Measurements from ENCODE around the gene IGSF21. TPM values are rescaled to one million over a fixed set of nuclear protein-coding genes. Genes with fewer than 3 reads are reported as not detected.
A peak's percentile ranks its signal among the peaks of the same experiment; 100 is the strongest.

IGSF21 gene
- total RNA-seq, 1 experiment from 2014 or later: 5.2 TPM

DNA sequence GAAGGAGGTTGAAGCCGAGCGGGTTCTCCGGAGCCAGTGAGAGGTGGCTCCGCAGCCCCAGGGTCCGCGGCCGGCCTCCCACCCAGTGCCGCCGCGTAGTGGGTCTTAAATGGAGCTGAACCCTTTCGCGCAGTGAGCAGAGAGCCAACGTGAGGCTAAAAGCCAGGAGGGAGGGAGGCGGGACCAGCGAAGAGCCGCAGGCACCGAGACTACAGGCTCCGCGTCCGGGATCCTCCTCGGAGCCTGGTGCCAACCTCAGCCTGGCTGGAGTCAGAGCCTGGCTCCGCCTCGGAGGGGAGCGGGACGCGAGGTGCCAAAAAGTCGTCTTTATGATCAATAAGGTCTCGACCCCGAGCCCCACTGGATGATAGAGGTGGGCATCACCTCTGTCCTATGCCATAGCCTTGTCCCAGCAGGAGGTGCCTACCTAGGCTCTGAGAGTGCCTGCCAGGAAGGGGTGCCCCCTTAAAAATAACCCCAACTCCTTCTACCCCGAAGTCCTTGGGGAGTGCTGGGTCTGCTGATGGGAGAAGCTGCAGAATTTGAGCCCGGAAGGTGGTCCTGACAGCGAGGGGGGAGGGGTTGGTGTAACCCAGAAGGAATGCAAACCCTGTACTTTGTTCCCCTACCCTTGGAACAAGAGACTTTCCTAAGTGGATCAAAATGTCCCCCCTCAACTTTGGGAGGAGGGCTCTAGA, 1.6 kb downstream of the IGSF21 start:
- Histone ChIP-seq H3K9ac (ENCODE audit: extremely low read depth, insufficient read length, low read length) (no peak overlapping the region), H2BK120ac (ENCODE audit: low read depth, low read length, poor library complexity, severe bottlenecking) (no peak overlapping the region), H3K79me1 (ENCODE audit: insufficient read depth, low read depth, low read length, poor library complexity, severe bottlenecking) (no peaks in the 10 kb centered on the region), H3K14ac (ENCODE audit: insufficient read depth, low read length) (no peak overlapping the region; the same call in 1 of the 2 replicates), H3K27ac (ENCODE audit: insufficient read length, low read depth, low read length) (no peak overlapping the region), H3K27me3 (ENCODE audit: insufficient read depth, low read length) (peaks cover 14% of the 10 kb centered on the region; the same call in 1 of the 2 replicates), H2BK20ac (ENCODE audit: low read depth, low read length, poor library complexity, severe bottlenecking) (no peak overlapping the region), H3K4me2 (ENCODE audit: insufficient read depth, insufficient read length, low read length) (peak overlapping the region; percentile 90), H4K8ac (replicated peaks; ENCODE audit: insufficient read length, low read depth, low read length) (no peak overlapping the region), H2AFZ (ENCODE audit: low read length) (no peak overlapping the region), H4K5ac (ENCODE audit: insufficient read length, low read depth, low read length) (no peak overlapping the region), H4K91ac (ENCODE audit: insufficient read length, low read depth, low read length) (no peak overlapping the region), H3K4ac (ENCODE audit: low read depth, low read length) (no peak overlapping the region), H2BK5ac (ENCODE audit: insufficient read length, low read length) (no peak overlapping the region), H2BK15ac (ENCODE audit: low read depth, low read length) (no peak overlapping the region), H3K23ac (ENCODE audit: insufficient read length, low read depth, low read length) (no peak overlapping the region), H3K18ac (ENCODE audit: insufficient read length, low read depth, low read length) (no peak overlapping the region), H3K4me1 (ENCODE audit: insufficient read depth, low read length) (peaks cover 10% of the 10 kb centered on the region; the same call in 1 of the 2 replicates), H2BK12ac (ENCODE audit: insufficient read length, low read depth, low read length) (no peak overlapping the region), H3K23me2 (ENCODE audit: insufficient read length, low read depth, low read length, poor library complexity, severe bottlenecking) (peaks cover 37% of the 10 kb centered on the region), H3T11ph (ENCODE audit: low read length) (no peak overlapping the region), H3K56ac (ENCODE audit: insufficient read length, low read depth, low read length) (no peak overlapping the region), H3K9me3 (ENCODE audit: control insufficient read depth, low read depth, low read length) (no peaks in the 10 kb centered on the region), H2AK5ac (ENCODE audit: insufficient read length, low read length) (no peak overlapping the region), H3K79me2 (ENCODE audit: insufficient read depth, low read length) (no peaks in the 10 kb centered on the region; the same call in 1 of the 2 replicates), H4K20me1 (ENCODE audit: control insufficient read depth, insufficient read depth, insufficient read length) (peaks cover 3% of the 10 kb centered on the region)
- Mint-ChIP-seq H3K4me1 (peaks cover 36 to 42% of the 10 kb centered on the region in 2 experiments), H3K9me3 (peaks cover 0 to 3% of the 10 kb centered on the region in 2 experiments; a peak in 3 of 5 replicates), H3K36me3 (ENCODE audit: insufficient read depth in 1 of 3, low read depth in 3 of 3) (no peaks in the 10 kb centered on the region), H3K27ac (no peak overlapping the region), H3K27me3 (ENCODE audit: low read depth) (peaks cover 86% of the 10 kb centered on the region), H3K4me3 (peak overlapping the region; percentile 59 to 92)
- DNase-seq: no peak
- TF ChIP-seq, protein P1, sequence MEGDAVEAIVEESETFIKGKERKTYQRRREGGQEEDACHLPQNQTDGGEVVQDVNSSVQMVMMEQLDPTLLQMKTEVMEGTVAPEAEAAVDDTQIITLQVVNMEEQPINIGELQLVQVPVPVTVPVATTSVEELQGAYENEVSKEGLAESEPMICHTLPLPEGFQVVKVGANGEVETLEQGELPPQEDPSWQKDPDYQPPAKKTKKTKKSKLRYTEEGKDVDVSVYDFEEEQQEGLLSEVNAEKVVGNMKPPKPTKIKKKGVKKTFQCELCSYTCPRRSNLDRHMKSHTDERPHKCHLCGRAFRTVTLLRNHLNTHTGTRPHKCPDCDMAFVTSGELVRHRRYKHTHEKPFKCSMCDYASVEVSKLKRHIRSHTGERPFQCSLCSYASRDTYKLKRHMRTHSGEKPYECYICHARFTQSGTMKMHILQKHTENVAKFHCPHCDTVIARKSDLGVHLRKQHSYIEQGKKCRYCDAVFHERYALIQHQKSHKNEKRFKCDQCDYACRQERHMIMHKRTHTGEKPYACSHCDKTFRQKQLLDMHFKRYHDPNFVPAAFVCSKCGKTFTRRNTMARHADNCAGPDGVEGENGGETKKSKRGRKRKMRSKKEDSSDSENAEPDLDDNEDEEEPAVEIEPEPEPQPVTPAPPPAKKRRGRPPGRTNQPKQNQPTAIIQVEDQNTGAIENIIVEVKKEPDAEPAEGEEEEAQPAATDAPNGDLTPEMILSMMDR (conservative IDR thresholded peaks at IDR 0.05): no peak
- no CpG with 5 or more reads among the region's 32 CpGs for WGBS (ENCODE audit: extremely low coverage, insufficient read length, low lambda C conversion rate)

Data from H9 (cell line).